ENCODE data around the gene KLK13.

Gene KLK13

DNA sequence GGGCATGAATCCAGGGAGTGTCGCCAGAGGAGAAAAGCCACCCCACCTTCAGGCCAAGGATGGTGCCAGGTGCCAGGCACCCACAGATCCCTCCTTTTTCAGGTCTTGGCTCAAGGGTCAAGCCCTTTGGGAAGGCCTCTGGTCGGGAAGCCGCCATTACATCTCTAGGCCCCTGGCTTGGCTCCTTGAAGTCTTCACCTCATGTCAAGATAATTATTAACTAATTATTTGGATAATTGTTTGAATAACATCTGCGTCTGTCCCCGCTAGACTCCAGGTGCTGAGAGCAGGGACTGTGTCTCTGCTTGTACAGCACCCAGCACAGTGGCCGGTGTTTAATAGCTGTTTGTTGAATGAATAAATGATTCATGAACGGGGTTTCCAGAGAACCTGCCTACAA, 1.2 kb downstream of the KLK13 start:
- TF ChIP-seq, protein P1, sequence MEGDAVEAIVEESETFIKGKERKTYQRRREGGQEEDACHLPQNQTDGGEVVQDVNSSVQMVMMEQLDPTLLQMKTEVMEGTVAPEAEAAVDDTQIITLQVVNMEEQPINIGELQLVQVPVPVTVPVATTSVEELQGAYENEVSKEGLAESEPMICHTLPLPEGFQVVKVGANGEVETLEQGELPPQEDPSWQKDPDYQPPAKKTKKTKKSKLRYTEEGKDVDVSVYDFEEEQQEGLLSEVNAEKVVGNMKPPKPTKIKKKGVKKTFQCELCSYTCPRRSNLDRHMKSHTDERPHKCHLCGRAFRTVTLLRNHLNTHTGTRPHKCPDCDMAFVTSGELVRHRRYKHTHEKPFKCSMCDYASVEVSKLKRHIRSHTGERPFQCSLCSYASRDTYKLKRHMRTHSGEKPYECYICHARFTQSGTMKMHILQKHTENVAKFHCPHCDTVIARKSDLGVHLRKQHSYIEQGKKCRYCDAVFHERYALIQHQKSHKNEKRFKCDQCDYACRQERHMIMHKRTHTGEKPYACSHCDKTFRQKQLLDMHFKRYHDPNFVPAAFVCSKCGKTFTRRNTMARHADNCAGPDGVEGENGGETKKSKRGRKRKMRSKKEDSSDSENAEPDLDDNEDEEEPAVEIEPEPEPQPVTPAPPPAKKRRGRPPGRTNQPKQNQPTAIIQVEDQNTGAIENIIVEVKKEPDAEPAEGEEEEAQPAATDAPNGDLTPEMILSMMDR (IDR thresholded peaks at IDR 0.05; ENCODE audit: borderline replicate concordance, extremely low read depth, low read length, poor library complexity, severe bottlenecking), result no peak
- TF ChIP-seq EZH2 (IDR thresholded peaks at IDR 0.05; ENCODE audit: borderline replicate concordance, low read depth, low read length, severe bottlenecking), result no peak
- no peak overlapping the region for H2AFZ ChIP-seq (ENCODE audit: low read depth, low read length)
- H3K9ac ChIP-seq (ENCODE audit: low read depth, low read length), result no peak overlapping the region
- no peaks in the 10 kb centered on the region for H4K20me1 ChIP-seq (ENCODE audit: insufficient read depth, low read length)
- H3K36me3 ChIP-seq (ENCODE audit: insufficient read depth, low read length), result no peaks in the 10 kb centered on the region
- ATAC-seq (ENCODE audit: insufficient read depth, low read depth) (no peak), DNase-seq (no peak)
- H3K4me1 ChIP-seq (ENCODE audit: insufficient read depth, low read length), result no peaks in the 10 kb centered on the region
- no peak overlapping the region for H3K4me3 ChIP-seq (ENCODE audit: low read depth in 1 of 2, low read length in 2 of 2)
- H3K27ac ChIP-seq (ENCODE audit: low read length), result no peak overlapping the region
- no peaks in the 10 kb centered on the region for H3K27me3 ChIP-seq (ENCODE audit: insufficient read depth, low read length, poor library complexity)
- H3K9me3 ChIP-seq (ENCODE audit: insufficient read depth, low read length, severe bottlenecking), result no peaks in the 10 kb centered on the region
- H3K79me2 ChIP-seq (ENCODE audit: insufficient read depth, low read length), result no peaks in the 10 kb centered on the region
- H3K4me2 ChIP-seq (ENCODE audit: insufficient read depth, low read length), result no peak overlapping the region

DNA sequence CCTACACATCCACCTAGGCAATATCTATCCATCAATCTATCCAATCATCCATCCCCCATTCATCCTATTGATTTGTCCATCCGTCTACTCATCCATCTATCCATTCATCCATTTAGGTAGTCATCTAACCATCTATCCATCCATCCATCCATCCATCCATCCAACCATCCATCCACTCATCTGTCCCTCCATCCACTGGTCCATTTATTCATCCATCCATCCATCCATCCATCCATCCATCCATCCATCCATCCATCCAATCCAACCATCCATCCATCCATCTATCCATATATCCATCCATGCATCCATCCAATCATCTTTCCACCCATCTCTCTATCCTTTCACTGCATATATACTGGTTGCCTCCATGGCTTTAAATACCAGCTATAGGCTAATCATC, 3.9 kb downstream of the KLK13 start:
- Histone ChIP-seq H3K27me3 (ENCODE audit: insufficient read depth, low read length, poor library complexity) (no peaks in the 10 kb centered on the region), H3K79me2 (ENCODE audit: insufficient read depth, low read length) (no peaks in the 10 kb centered on the region), H2AFZ (ENCODE audit: low read depth, low read length) (no peak overlapping the region), H4K20me1 (ENCODE audit: insufficient read depth, low read length) (no peaks in the 10 kb centered on the region), H3K4me1 (ENCODE audit: insufficient read depth, low read length) (no peaks in the 10 kb centered on the region), H3K4me3 (ENCODE audit: low read depth in 1 of 2, low read length in 2 of 2) (no peak overlapping the region), H3K27ac (ENCODE audit: low read length) (no peak overlapping the region), H3K9ac (ENCODE audit: low read depth, low read length) (no peak overlapping the region), H3K9me3 (ENCODE audit: insufficient read depth, low read length, severe bottlenecking) (no peaks in the 10 kb centered on the region), H3K4me2 (ENCODE audit: insufficient read depth, low read length) (no peak overlapping the region), H3K36me3 (ENCODE audit: insufficient read depth, low read length) (no peaks in the 10 kb centered on the region)
- no peak for ATAC-seq (ENCODE audit: insufficient read depth, low read depth)
- DNase-seq, result no peak
- no peak for TF ChIP-seq EZH2 (IDR thresholded peaks at IDR 0.05; ENCODE audit: borderline replicate concordance, low read depth, low read length, severe bottlenecking)
- TF ChIP-seq, protein P1 (IDR thresholded peaks at IDR 0.05; ENCODE audit: borderline replicate concordance, extremely low read depth, low read length, poor library complexity, severe bottlenecking), result no peak

DNA sequence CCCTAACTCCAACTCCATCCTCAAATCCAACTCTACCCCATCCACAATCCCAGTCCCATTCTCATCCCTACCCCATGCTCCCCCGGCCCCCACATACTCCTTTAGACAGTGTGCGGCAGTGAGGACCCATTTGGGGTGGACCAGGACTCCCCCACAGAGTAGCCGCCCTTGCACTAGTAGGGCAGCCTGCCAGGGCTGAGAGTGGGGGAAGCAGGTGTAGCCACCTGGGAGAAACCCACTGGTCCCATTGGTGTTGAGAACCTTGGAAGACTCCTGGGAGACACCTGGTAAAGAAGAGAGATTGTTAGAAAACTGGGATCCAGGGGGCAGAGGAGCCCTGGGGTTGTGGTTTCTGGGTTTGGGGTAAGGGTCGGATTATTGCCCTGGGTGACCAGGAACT, 4.6 kb downstream of the KLK13 start:
- no peak overlapping the region for H3K27ac ChIP-seq (ENCODE audit: low read length)
- H3K4me2 ChIP-seq (ENCODE audit: insufficient read depth, low read length), result no peak overlapping the region
- no peak overlapping the region for H3K9ac ChIP-seq (ENCODE audit: low read depth, low read length)
- H3K27me3 ChIP-seq (ENCODE audit: insufficient read depth, low read length, poor library complexity), result no peaks in the 10 kb centered on the region
- ATAC-seq (ENCODE audit: insufficient read depth, low read depth) (no peak), DNase-seq (no peak)
- H4K20me1 ChIP-seq (ENCODE audit: insufficient read depth, low read length), result no peaks in the 10 kb centered on the region
- no peak for TF ChIP-seq EZH2 (IDR thresholded peaks at IDR 0.05; ENCODE audit: borderline replicate concordance, low read depth, low read length, severe bottlenecking)
- TF ChIP-seq, protein P1 (IDR thresholded peaks at IDR 0.05; ENCODE audit: borderline replicate concordance, extremely low read depth, low read length, poor library complexity, severe bottlenecking), result no peak
- H3K9me3 ChIP-seq (ENCODE audit: insufficient read depth, low read length, severe bottlenecking), result no peaks in the 10 kb centered on the region
- H3K4me1 ChIP-seq (ENCODE audit: insufficient read depth, low read length), result no peaks in the 10 kb centered on the region
- H3K4me3 ChIP-seq (ENCODE audit: low read depth in 1 of 2, low read length in 2 of 2), result no peak overlapping the region
- no peaks in the 10 kb centered on the region for H3K79me2 ChIP-seq (ENCODE audit: insufficient read depth, low read length)
- no peaks in the 10 kb centered on the region for H3K36me3 ChIP-seq (ENCODE audit: insufficient read depth, low read length)
- no peak overlapping the region for H2AFZ ChIP-seq (ENCODE audit: low read depth, low read length)

DNA sequence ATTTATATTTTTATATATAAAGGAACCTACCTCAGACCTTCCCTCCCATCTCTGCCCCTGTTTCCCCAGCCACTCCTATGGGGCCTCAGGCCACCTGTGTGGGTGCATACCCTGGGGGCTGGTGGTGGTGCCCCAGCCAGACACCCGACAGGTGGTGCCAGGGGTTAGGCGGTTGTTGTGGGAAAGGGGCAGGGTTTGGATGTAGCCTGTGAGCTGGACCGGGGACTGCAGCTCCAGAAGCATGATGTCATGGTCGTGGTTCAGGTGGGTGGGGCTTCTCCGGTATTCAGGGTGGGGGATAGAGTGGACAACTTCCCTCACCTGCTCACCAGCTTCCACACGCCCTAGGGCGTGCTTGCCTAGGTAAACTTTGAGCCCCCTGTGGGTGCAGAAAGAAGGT, 5.2 kb downstream of the KLK13 start:
- H3K27me3 ChIP-seq (ENCODE audit: insufficient read depth, low read length, poor library complexity), result no peaks in the 10 kb centered on the region
- H3K9me3 ChIP-seq (ENCODE audit: insufficient read depth, low read length, severe bottlenecking), result no peaks in the 10 kb centered on the region
- H3K4me3 ChIP-seq (ENCODE audit: low read depth in 1 of 2, low read length in 2 of 2), result no peak overlapping the region
- H3K4me2 ChIP-seq (ENCODE audit: insufficient read depth, low read length), result no peak overlapping the region
- ATAC-seq (ENCODE audit: insufficient read depth, low read depth), result no peak
- H3K79me2 ChIP-seq (ENCODE audit: insufficient read depth, low read length), result no peaks in the 10 kb centered on the region
- H3K27ac ChIP-seq (ENCODE audit: low read length), result no peak overlapping the region
- no peak for DNase-seq
- no peak overlapping the region for H2AFZ ChIP-seq (ENCODE audit: low read depth, low read length)
- TF ChIP-seq EZH2 (IDR thresholded peaks at IDR 0.05; ENCODE audit: borderline replicate concordance, low read depth, low read length, severe bottlenecking), result no peak
- TF ChIP-seq, protein P1 (IDR thresholded peaks at IDR 0.05; ENCODE audit: borderline replicate concordance, extremely low read depth, low read length, poor library complexity, severe bottlenecking), result no peak
- no peaks in the 10 kb centered on the region for H3K4me1 ChIP-seq (ENCODE audit: insufficient read depth, low read length)
- no peaks in the 10 kb centered on the region for H3K36me3 ChIP-seq (ENCODE audit: insufficient read depth, low read length)
- H4K20me1 ChIP-seq (ENCODE audit: insufficient read depth, low read length), result no peaks in the 10 kb centered on the region
- no peak overlapping the region for H3K9ac ChIP-seq (ENCODE audit: low read depth, low read length)
